ENCODE measurements around the gene ANAPC16.
"Not testable (repeated sequence)": the region's sequence is repeated elsewhere in the genome, so short reads cannot be mapped to it uniquely, and the experiment has no call there.

Gene ANAPC16

DNA sequence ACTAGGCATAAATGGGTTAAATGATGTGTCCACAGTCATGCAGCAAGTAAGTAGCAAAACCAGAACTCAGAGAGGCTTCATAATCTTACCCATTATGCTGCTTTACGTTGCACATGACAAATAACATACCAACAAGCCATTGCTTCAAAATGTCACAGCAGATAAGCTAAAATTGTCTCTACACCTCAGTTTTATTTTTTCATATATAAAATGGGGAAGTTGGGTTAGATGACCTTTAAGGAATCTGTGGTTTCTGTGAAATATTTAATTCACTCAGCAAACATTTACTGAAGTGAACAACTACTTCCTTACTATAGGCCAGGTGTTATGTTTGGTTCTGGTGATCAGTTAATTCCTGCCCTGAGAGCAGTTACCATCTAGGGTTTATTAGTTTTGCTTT is 2.5 kb downstream of the ANAPC16 start:
- no peak for DNase-seq

DNA sequence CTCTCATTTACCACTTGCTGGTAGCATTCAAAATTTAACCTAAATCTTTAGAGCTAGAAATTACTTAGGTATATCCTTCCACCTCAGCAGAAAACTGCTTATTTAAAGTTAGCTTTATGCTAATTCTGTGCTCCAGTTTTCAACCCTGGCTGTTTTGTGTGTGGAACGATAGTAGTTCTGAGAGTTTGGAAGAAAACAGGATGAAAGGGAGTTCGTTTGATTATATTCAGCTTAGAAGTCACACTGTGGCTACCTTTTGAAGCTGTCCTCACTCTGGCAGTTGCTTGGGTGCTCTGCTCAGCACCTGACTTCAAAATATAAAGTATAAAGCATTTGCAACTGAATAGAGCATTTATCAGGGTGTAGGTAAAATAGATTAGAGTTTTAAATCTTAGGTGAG is 2.9 kb downstream of the ANAPC16 start:
- DNase-seq = no peak

DNA sequence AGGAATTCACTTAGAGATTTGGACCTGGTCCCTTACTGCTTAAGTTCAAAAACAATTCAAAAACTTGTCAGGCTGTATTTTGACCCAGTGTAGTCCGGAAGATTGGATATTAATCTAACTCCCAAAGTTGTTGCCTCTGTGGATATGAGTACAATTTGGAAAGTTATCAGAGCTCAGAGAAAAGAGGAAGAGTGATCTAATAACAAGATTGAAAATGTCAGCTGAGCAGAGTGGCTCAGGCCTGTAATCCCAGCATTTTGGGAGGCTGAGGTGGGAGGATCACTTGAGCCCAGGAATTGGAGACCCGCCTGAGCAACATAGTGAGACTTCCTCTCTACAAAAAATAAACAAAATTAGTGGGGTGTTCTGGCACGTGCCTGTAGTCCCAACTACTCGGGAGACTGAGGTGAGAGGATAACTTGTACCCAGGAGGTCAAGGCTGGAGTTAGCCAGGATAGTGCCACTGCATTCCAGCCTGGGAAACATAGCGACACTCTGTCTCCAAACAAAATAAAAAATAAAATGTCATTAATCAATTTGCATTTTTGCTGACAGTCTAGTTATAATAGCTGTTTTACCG is 3.5 kb downstream of the ANAPC16 start:
- DNase-seq = no peak

DNA sequence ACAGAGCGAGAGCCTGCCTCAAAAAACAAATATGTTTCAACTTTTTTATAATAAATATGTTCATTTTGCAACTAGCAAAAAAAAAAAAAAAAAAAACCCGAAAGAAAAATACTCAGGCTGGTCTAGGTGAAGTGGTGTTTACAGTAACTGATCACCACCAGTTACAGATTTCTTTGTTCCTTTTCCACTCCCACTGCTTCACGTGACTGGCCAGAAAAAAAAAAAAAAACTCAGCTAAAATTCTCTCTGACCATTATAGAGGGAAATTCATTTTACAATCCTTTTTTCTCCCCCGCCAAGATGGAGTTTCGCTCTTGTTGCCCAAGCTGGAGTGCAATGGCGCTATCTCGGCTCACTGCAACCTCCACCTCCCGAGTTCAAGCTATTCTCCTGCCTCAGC is 4.8 kb downstream of the ANAPC16 start:
- no peak for DNase-seq

DNA sequence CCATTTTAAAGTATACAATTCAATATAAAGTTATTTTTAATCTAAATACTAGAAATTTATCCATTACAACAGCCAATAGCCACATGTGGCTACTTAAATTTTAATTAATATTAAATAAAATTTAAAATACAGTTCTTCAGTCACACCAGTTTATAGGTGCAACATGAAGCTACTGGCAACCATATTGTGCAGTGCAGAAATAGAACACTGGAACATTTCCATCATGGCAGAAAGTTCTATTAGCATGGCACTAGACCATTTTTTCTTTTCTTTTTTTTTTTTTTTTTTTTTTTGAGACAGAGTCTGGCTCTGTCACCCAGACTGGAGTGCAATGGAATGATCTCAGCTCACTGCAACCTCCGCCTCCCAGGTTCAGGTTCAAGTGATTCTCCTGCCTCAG is 5.5 kb downstream of the ANAPC16 start:
- DNase-seq = no peak

DNA sequence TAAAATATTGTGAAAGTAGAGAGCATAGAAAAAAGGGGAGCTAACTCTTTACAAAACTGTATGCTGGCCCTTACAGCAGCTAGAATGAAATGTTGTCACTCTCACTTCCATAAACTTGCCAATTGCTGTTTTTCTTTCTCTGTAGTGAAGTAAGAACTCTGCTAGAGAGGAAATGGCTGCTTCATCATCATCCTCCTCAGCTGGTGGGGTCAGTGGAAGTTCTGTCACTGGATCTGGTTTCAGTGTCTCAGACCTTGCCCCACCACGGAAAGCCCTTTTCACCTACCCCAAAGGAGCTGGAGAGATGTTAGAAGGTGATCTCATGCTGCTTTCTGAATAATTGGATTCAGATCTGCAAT is 7.9 kb downstream of the ANAPC16 start:
- DNase-seq = no peak

DNA sequence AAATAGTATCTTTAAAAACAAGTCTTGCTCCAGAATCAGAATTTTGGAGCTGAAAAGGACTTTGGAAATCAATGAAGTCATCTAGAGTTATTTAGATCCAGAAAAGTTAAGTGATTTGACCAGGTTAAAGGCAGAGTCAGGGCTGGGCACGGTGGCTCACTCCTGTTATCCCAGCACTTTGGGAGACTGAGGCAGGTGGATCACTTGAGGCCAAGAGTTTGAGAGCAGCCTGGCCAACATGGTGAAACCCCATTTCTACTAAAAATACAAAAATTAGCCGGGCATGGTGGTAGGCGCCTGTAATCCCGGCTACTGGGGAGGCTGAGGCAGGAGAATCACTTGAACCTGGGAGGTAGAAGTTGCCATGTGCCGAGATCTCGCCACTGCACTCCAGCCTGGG is 8.4 kb downstream of the ANAPC16 start:
- not testable (repeated sequence) for DNase-seq

DNA sequence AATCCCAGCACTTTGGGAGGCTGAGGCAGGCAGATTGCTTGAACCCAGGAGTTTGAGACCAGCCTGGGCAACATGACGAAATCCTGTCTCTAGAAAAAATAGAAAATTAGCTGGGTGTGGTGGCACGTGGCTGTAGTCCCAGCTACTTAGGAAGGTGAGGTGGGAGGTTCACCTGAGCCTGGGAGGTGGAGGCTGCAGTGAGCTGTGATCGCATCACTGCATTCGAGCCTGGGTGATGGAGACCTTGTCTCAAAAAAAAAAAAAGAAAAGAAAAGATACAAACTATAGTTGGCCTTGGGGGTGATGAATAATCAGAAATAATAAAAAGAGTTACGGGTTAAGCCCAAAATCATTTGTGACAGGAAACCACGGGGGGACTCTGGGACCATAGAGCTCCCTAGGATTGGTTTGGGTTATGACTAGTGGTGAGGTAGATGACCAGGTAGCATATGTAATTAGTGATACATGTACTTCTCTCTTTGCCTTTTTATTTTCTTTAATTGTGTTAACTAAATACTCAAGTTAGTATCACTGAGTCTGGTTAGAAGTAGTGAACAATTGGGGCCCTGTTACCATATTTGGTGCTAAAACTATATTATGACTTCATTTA is 10.7 kb downstream of the ANAPC16 start:
- no peak for DNase-seq

DNA sequence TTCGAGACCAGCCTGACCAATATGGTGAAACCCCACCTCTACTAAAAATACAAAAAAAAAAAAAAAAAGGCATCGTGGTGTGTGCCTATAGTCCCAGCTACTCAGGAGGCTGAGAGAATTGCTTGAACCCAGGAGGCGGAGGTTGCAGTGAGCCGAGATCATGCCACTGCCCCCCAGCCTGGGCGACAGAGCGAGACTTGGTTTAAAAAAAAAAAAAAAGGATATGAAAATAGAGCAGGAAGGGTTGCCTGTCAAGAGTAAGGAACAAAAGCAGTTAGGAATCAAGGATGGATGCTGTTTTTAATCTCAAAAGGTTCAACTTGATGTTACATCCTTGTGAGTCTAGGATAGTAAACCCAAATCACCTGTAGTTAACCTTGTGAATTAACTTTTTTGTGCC is 12.0 kb downstream of the ANAPC16 start:
- DNase-seq = no peak

DNA sequence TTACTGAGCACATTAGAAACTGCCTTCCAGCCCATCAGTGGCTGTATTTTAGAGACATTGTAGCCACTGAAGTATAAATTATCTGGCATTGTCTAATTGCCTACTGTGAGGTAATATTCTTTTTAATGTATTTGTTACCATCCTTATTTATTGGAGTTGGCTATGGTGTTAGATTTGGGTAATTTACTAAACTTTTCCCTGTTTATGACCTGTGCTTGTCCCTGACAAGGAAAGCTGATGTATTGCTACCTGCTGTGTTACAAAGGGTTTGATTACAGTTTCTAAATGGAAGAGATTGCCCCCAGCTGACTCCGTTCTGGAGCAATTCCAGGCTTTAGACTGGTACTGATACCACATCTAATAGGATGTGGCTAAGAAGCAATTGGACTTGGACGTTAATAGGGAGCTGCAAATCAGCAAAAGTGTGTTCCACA is 12.5 kb downstream of the ANAPC16 start:
- DNase-seq = no peak

DNA sequence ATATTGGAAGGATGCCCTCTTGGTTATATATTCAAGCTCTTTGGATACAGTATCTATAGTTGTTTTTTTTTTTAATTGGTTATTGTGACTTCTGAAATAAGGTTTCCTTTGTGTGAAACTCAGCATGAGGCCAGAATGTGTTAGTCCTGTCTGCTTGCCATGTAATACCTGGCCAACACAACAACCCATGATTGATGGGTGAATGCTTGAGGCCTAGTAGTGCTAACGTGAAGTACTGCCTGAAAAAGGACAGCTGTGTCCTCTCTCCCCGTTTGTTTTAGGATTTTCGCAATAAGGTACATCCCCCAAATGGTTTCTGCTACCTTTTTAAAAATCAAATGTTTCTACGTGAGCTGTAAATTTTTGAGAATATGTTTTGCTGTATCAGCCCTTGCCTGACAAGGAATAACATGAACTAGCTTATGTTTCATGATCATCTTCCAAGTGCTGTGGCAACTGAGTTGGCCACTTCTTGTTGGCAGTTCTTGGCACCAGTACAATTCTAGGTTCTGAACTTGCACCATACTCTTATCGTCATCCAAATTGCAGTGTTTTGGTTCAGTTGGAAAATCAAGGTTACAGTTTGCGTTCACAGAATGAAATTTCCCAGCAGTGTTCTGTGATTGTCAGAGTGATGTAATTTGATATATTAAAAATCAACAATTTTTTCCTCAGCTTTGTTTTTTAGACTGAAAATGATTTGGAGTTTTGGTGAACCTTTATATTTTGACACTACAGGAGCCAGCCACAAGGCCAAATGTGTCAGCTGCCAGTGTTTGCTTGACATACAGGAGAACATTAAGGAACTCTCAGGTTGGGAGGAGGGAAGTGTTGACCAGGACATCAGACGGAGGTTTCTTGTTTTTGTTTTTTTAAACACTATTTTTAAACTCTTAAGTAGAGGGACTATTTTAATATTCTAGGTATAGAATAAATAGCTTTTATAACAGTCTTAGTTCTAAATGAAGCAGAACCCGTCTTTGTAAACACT is 13.7 kb downstream of the ANAPC16 start:
- DNase-seq = no peak

DNA sequence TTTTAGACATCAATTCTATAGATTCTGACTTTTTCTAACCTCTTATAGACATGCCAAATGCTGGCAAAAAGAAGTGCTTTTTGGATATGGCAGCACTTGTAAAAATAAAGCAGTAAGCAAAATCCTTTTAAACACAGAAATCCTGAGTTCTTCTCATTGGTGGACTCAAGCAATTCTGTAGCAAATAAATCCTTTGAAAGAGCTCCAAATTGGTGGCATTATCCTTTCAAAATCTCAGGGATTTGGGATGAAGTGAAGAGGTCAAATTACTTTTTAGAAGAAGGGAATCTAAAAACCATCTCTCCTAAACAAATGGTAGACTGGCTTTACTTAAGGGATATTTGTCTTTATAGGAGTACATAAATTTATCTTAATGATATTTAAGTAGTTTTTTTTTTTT is 17.8 kb downstream of the ANAPC16 start:
- no peak for DNase-seq

DNA sequence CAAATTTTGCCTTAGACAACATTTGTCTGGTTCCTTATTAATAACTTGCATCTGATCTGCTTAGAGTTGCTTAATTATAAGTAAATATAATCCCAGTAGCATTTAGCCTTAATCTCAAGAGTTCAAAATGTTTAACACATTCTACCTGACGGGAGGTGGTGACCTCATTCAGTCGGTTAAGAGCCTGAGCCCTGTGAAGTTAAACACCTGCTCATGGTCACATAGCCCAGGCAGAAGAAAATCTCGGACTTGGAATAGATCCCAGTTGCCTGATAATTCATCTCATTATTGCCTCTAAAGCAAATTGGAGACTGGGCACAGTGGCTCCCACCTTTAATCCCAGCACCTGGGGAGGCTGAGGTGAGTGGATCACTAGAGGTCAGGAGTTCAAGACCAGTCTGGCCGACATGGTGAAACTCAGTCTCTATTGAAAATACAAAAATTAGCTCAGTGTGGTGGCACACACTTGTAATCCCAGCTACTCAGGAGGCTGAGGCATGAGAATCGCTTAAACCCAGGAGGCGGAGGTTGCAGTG is 18.8 kb downstream of the ANAPC16 start:
- no peak for DNase-seq

DNA sequence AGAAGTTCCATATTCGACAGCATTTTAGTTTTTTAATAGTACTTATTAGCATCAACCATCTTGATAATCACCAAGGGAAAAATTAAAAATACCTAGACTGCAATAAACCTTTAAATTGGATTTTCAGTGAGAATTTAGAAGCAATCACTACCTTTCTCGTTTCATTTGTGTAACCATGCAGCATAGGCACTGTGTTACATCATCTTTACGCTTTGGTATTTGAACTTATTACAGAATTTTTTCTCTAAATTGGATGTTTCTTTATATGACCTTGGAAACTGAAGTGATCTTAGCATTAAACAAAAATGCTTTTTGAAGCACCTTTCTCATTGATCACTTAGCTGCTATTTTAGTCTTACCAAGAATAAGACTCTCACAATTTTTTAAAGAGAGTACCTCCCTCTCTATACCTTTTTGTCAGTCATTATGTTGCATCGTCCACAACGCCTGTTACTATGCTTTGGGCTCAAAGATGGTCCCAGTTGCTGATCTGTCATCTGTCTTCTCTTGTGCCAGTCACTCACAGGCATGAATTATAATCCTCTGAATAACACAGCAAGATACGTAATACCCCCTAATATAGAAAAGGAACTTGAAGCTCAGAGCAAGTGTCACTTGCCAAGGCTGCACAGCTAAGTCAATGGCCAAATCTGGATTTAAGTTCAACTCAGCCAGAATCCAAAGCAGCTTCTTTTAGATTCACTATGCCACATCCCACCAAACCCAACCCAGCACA is 19.9 kb downstream of the ANAPC16 start:
- no peak for DNase-seq

DNA sequence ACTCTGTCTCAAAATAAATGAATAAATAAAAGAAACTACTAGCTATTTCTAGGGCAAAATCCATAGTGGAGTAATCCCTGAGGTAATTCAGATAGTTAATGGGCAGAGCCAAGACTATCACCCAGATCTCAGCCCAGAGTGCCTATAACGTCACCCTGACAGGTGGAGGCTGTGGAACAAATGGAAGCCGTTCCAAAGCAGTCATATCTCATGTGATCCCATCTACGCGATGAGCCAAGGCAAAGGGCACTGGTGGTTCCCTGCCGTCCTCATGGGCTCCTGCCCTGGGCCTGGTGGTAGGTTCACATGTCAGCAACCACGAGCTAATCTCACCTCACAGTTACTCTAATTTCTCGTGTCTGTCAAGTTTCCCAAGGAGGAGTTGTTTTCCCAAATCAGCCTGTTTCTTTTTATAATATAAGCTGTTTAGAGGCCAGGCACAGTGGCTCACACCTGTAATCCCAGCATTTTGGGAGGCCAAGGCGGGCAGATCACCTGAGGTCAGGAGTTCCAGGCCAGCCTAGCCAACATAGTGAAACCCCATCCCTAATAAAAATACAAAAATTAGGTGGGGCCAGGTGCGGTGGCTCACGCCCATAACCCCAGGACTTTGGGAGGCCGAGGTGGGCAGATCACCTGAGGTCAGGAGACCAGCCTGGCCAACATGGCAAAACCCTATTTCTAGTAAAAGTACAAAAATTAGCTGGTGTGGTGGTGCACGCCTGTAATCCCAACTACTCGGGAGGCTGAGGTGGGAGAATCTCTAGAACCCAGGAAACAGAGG is 22.8 kb downstream of the ANAPC16 start:
- DNase-seq = no peak

DNA sequence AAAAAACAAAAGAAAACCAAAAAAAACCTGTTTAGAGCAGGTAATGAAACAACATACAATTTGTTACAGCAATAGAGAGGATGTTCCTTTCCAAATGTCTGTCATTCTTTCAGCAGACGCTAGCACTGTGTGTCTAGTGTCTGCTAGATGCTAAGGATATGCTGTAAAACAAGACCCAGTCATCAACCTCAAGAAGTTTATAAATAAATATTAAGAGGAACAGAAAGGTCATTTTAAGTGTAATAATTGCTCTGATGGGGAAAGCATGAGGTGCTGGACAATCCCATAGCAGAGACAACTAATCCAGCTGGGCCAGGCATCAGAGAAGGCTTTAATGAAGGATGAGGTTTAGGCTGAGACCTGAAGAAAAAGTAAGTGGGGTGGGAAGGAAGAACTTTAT is 23.6 kb downstream of the ANAPC16 start:
- no peak for DNase-seq

DNA sequence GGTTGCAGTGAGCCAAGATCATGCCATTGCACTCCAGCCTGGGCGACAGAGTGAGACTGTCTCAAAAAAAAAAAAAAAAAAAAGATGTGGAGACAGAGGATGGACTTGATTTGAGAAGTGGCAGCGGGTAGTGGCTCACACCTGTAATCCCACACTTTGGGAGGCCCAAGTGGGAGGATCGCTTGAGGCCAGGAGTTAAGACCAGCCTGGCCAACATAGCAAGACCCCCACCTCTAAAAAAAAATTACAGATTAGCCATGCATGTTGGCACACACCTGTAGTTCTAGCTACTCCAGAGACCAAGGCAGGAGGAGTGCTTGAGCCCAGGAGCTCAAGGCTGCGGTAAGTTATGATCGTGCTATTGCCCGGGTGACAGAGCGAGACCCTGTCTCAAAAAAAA is 24.6 kb downstream of the ANAPC16 start:
- no peak for DNase-seq

DNA sequence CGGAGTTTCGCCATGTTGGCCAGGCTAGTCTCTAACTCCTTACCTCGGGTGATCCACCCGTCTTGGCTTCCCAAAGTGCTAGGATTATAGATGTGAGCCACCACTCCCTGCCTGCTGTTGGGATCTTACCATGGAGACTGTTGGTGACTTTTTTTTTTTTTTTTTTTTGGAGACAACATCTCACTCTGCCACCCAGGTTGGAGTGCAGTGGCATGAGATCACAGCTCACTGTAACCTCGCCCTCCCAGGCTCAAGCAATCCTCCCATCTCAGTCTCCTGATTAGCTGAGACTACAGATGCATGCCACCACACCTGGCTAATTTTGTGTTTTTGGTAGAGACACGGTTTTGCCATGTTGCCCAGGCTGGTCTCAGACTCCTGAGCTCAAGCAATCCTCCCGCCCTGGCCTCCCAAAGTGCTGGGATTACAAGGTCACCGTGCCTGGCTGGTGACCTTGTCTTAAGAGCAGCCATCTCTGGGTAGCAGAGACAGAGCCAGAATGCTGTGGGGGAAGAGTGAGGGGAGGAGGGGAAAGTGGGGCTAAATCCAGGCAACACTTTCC is 26.0 kb downstream of the ANAPC16 start:
- no peak for DNase-seq

DNA sequence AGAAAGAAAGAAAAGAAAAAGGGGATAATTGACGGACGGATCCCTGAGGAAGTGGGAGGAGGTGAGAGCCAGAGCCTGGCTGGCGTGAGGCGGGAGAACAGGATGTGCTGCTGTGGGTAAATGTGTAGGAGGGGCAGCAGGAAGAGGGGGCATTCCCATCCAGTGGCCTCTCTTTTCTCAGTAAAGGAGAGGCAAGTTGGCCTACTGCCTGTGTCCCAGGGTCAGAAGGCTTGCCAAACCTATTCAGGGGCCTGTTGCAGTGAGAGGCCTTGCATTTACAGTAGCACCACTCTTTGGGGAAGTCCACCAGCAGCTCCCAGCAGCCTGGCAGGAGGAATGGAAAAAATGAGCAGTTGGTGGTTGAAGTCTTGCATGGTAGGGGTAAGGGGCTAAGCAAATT is 26.9 kb downstream of the ANAPC16 start:
- no peak for DNase-seq

DNA sequence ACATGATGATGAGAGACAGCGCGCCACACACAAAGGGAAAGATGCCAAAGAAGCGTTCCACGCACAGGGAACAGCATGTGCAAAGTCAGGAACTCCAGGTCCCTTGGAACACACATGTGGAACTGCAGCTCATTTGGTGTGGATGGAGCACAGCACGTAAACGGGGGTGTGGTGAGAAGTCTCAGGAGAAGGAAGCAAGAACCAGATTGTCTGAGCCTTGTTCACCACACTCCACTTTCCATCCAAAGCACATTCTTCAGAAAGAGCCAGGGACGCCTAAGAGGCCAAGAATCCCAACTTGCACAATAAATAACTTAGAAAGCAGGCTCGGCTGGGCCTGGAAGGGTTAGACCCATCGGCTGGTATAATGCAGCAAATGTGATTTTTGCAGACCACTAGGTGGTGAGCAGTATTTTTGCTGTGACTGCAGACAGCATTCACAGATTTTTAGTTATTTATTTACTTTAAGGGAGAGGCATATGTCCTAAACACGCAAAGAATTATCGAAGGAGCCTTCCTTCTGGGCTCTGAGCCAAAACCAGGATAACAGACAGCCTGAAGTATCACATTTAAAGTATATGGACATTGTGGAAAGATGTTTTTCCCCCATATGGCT is 28.1 kb downstream of the ANAPC16 start:
- DNase-seq = no peak

DNA sequence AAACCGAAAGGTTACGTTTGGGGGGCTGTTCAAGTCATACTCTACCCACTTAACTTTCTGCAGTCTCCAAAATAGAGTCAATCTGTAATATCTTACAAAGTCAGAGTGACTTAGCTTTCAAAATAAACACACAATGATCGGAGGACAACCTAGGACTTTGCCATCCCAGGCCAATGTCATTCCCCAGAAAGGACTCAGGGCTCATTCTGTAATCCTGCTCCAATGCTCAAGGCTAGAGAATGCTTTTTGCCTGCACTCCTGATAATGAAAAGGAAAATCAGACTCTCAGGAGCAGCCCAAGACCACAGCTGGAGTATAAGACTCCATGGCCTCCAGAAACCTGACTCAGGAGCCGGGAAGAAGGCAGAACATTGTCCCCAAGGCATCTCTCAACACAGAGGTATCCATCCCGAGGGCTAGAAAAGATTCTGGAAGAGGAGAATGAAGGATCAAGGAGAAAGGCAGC is 28.8 kb downstream of the ANAPC16 start:
- no peak for DNase-seq

All from activated CD4-positive, alpha-beta T cell treated with anti-CD3 and anti-CD28 coated beads, Interleukin-2, amount 50 U/mL, for 4 hours (primary cell).